GM19328 (cell line): Measurements from ENCODE around the gene ABHD13.
"Not testable (repeated sequence)": the region's sequence is repeated elsewhere in the genome, so short reads cannot be mapped to it uniquely, and the experiment has no call there.

ENCODE experiments used
- ATAC-seq: cut with Tn5 transposase; IDR thresholded peaks from one replicate; pipeline ENCODE4 v1.9.1; 2021; ENCODE audit warnings: mild to moderate bottlenecking, moderate library complexity; ENCODE audit not compliant: unreplicated experiment

ABHD13 gene

GRCh38 chr13:108223687-108224503, 5.7 kb downstream of the ABHD13 start:
- ATAC-seq: no peak

GRCh38 chr13:108225440-108225839, 7.2 kb downstream of the ABHD13 start:
- no peak for ATAC-seq

GRCh38 chr13:108226184-108226583, 8.0 kb downstream of the ABHD13 start:
- no peak for ATAC-seq

- ATAC-seq: no peak
Observed at GRCh38 chr13:108227651-108228272, 9.6 kb downstream of the ABHD13 start.

- no peak for ATAC-seq
Observed at GRCh38 chr13:108230377-108230776, 12.2 kb downstream of the ABHD13 start.

GRCh38 chr13:108249150-108249549, 31.0 kb downstream of the ABHD13 start:
- no peak for ATAC-seq

GRCh38 chr13:108257248-108257647, 39.1 kb downstream of the ABHD13 start:
- ATAC-seq: no peak

- no peak for ATAC-seq
Observed at GRCh38 chr13:108263621-108264355, 45.6 kb downstream of the ABHD13 start.

GRCh38 chr13:108266321-108266990, 48.3 kb downstream of the ABHD13 start:
- no peak for ATAC-seq

- no peak for ATAC-seq
Observed at GRCh38 chr13:108267347-108267746, 49.2 kb downstream of the ABHD13 start.

- ATAC-seq: not testable (repeated sequence)
Observed at GRCh38 chr13:108267855-108268254, 49.7 kb downstream of the ABHD13 start.

GRCh38 chr13:108268466-108269112, 50.4 kb downstream of the ABHD13 start:
- ATAC-seq: no peak

GRCh38 chr13:108269601-108270328, 51.6 kb downstream of the ABHD13 start, which contains the start of gene TNFSF13B:
Gene TNFSF13B (plus strand): TSS chr13:108269718. CDS start chr13:108269896, 178 bp downstream.
- peak; percentile 57 for ATAC-seq

- peak; percentile 3 for ATAC-seq
Observed at GRCh38 chr13:108270442-108270841, 52.2 kb downstream of the ABHD13 start.

- ATAC-seq: no peak
Observed at GRCh38 chr13:108272333-108272732, 54.1 kb downstream of the ABHD13 start.

GRCh38 chr13:108273429-108274118, 55.4 kb downstream of the ABHD13 start:
- ATAC-seq: no peak

GRCh38 chr13:108274718-108275117, 56.5 kb downstream of the ABHD13 start:
- ATAC-seq: no peak

GRCh38 chr13:108276060-108276459, 57.9 kb downstream of the ABHD13 start:
- no peak for ATAC-seq

- no peak for ATAC-seq
Observed at GRCh38 chr13:108278466-108278865, 60.3 kb downstream of the ABHD13 start.
